Lower leg skin (tissue), 3 donors: ENCODE data around the gene CCDC127.

ENCODE experiments used
- CTCF ChIP-seq, 3 donors: fragments of 450-650 bp; IDR thresholded peaks; one replicate each; pipeline ENCODE4 v1.5.1; 2016; ENCODE audit warnings: antibody characterized with exemption in 3 of 3, mild to moderate bottlenecking in 3 of 3, moderate library complexity in 2 of 3
- POLR2A ChIP-seq, 2 donors: fragments of 450-650 bp; IDR thresholded peaks; one replicate each; pipeline ENCODE4 v1.6.1; 2016 to 2017; ENCODE audit warnings: antibody characterized with exemption in 2 of 2, mild to moderate bottlenecking in 1 of 2, moderate library complexity in 1 of 2

- no peak for TF ChIP-seq CTCF (IDR thresholded peaks at IDR 0.05)
- no peak for TF ChIP-seq POLR2A (IDR thresholded peaks at IDR 0.05)
These were observed 14.6 kb downstream of the CCDC127 start for GRCh38 chr5:203246-203930.
